GM12873 (cell line): ENCODE results near the gene SOCS1.

Experiments
- CTCF ChIP-seq: IDR thresholded peaks from 2 replicates; pipeline ENCODE4 v1.5.1; 2012; ENCODE audit warnings: low read depth, mild to moderate bottlenecking, moderate library complexity, low read length, control low read depth; ENCODE audit not compliant: insufficient read depth; ENCODE audit errors: missing control alignments

The SOCS1 gene

GRCh38 chr16:11278681-11279628, 23.0 kb upstream of the SOCS1 start:
- no peak for TF ChIP-seq CTCF

- TF ChIP-seq CTCF: no peak
These were observed 21.8 kb upstream of the SOCS1 start for GRCh38 chr16:11277607-11278337.

GRCh38 chr16:11276896-11277593, 21.0 kb upstream of the SOCS1 start:
- no peak for TF ChIP-seq CTCF

GRCh38 chr16:11276143-11276895, 20.3 kb upstream of the SOCS1 start, which contains the start of gene PRM2:
Gene PRM2, minus strand, starts transcription at chr16:11276480. Its CDS starts 110 bp downstream, at chr16:11276370.
- no peak for TF ChIP-seq CTCF

GRCh38 chr16:11274964-11275363, 19.0 kb upstream of the SOCS1 start:
- no peak for TF ChIP-seq CTCF

GRCh38 chr16:11273721-11274324, 17.8 kb upstream of the SOCS1 start:
- no peak for TF ChIP-seq CTCF
